Natural killer cell (primary cell): ENCODE results near the gene OTOS. TPM values are rescaled to one million over a fixed set of nuclear protein-coding genes. Genes with fewer than 3 reads are reported as not detected.

Source experiments
- ATAC-seq, 3 donors: fragments of 150-1000 bp in 2 of 3; fragments of 200-7000 bp in 1 of 3; cut with Tn5 transposase; 1 replicate in 1 of 3; 2 replicates in 2 of 3; pipeline ENCODE4 v1.10.0; 2021; ENCODE audit warnings: mild to moderate bottlenecking in 2 of 3, moderate library complexity in 2 of 3
- DNase-seq, 2 donors: peaks; one replicate each; pipeline versions ENCODE4 v3.0.0 to v3.0.0-alpha.2; 2013 to 2021; ENCODE audit warnings: mixed read lengths in 1 of 2
- H3K27ac ChIP-seq: one replicate; pipeline ENCODE4 v1.5.1; 2013; ENCODE audit warnings: mild to moderate bottlenecking, low read length
- H3K27me3 ChIP-seq: one replicate; pipeline ENCODE4 v1.6.1; 2013; ENCODE audit warnings: low read length; ENCODE audit not compliant: control insufficient read depth, insufficient read depth
- H3K36me3 ChIP-seq: one replicate; pipeline ENCODE4 v1.6.1; 2013; ENCODE audit warnings: low read length; ENCODE audit not compliant: control insufficient read depth, insufficient read depth
- H3K4me1 ChIP-seq: one replicate; pipeline ENCODE4 v1.6.1; 2013; ENCODE audit warnings: low read length; ENCODE audit not compliant: control insufficient read depth, insufficient read depth
- H3K4me3 ChIP-seq: one replicate; pipeline ENCODE4 v1.5.1; 2013; ENCODE audit warnings: low read length
- H3K9me3 ChIP-seq: one replicate; pipeline ENCODE4 v1.6.1; 2013; ENCODE audit warnings: low read length; ENCODE audit not compliant: control insufficient read depth, insufficient read depth
- H3K27ac Mint-ChIP-seq, 2 donors: one replicate each; pipeline ENCODE4 v1.8.0; 2022; ENCODE audit warnings: mild to moderate bottlenecking in 2 of 2, mixed read lengths in 2 of 2, moderate library complexity in 1 of 2
- H3K27me3 Mint-ChIP-seq, 2 donors: one replicate each; pipeline ENCODE4 v1.8.0; 2022; ENCODE audit warnings: low read depth in 2 of 2, mixed read lengths in 2 of 2
- H3K36me3 Mint-ChIP-seq: one replicate; pipeline ENCODE4 v1.8.0; 2022; ENCODE audit warnings: mixed read lengths
- H3K4me1 Mint-ChIP-seq, 2 donors: one replicate each; pipeline ENCODE4 v1.8.0; 2022; ENCODE audit warnings: mixed read lengths in 2 of 2
- H3K4me3 Mint-ChIP-seq: one replicate; pipeline ENCODE4 v1.8.0; 2022; ENCODE audit warnings: mild to moderate bottlenecking, moderate library complexity, mixed read lengths
- H3K9me3 Mint-ChIP-seq, 2 donors: one replicate each; pipeline ENCODE4 v1.8.0; 2022; ENCODE audit warnings: mixed read lengths in 2 of 2
- WGBS: methylation state at CpG from one replicate; pipeline ENCODE4 v1.1.7; 2013; ENCODE audit warnings: missing lambda C conversion rate; ENCODE audit not compliant: insufficient coverage; 5-methylcytosine and 5-hydroxymethylcytosine counted together
- intact Hi-C: fragments of 100-400 bp; cut with micrococcal nuclease; formaldehyde crosslinking; loops from one replicate; pipeline ENCODE4 v1.14.2; 2022
- total RNA-seq, 4 donors: library from RNA; stranded (reverse); fragments of 120-200 nt in 1 of 4; gene quantifications; one replicate each; pipeline versions ENCODE4 v1.2.3 to v1.2.4, GENCODE V29; 2013 to 2022
- TF ChIP-seq, protein P1 (sequence below): fragments of 200-600 bp; IDR thresholded peaks from one replicate; pipeline ENCODE4 v1.8.0; 2022; ENCODE audit warnings: antibody characterized with exemption

Gene OTOS
- total RNA-seq, 3 donors from 2014 or later (not counting 1 experiment from before 2014, with no cell fraction given), result not detected

DNA sequence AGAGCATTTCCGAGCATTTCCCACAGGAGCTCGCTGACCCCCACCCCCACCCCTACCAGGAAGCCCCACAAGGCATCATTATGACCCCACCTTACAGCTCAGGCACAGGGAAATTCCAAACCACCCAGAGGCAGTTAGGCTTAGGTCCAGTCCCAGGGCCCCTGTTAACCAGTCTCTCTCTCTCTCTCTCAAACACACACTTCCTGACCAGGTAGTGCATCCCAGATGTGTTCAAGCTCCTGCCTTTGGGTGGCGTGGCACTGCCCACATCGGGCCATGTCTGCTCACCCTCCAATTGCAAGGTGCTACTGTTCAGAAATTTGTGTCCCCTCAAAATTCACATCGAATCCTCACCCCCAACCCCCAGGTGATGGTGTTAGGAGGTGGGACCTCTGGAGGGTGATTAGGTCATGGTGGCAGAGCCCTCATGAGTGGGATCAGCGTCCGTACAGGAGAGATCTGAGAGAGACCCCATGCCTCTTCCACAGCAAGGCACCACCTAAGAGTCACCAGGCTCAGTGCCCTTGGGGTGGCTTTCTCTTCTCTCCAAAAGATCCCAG is 13.2 kb downstream of the OTOS start:
- no peaks in the 10 kb centered on the region for H3K27me3 Mint-ChIP-seq
- DNase-seq (peak in 1 of 2 donors; percentile 4), ATAC-seq (no peak)
- H3K27ac Mint-ChIP-seq, result no peak overlapping the region
- peaks cover 0 to 4% of the 10 kb centered on the region in 2 donors for H3K4me1 Mint-ChIP-seq
- no peak overlapping the region for H3K4me3 Mint-ChIP-seq
- intact Hi-C loops, result no loop called here
- Histone ChIP-seq H3K4me3 (no peak overlapping the region), H3K27ac (no peak overlapping the region), H3K9me3 (no peaks in the 10 kb centered on the region), H3K27me3 (no peaks in the 10 kb centered on the region), H3K4me1 (no peaks in the 10 kb centered on the region), H3K36me3 (peaks cover 32% of the 10 kb centered on the region)
- H3K36me3 Mint-ChIP-seq, result no peaks in the 10 kb centered on the region
- WGBS, result over 99% methylated on average over 5 of the region's 7 CpGs
- no peaks in the 10 kb centered on the region for H3K9me3 Mint-ChIP-seq
- TF ChIP-seq, protein P1, sequence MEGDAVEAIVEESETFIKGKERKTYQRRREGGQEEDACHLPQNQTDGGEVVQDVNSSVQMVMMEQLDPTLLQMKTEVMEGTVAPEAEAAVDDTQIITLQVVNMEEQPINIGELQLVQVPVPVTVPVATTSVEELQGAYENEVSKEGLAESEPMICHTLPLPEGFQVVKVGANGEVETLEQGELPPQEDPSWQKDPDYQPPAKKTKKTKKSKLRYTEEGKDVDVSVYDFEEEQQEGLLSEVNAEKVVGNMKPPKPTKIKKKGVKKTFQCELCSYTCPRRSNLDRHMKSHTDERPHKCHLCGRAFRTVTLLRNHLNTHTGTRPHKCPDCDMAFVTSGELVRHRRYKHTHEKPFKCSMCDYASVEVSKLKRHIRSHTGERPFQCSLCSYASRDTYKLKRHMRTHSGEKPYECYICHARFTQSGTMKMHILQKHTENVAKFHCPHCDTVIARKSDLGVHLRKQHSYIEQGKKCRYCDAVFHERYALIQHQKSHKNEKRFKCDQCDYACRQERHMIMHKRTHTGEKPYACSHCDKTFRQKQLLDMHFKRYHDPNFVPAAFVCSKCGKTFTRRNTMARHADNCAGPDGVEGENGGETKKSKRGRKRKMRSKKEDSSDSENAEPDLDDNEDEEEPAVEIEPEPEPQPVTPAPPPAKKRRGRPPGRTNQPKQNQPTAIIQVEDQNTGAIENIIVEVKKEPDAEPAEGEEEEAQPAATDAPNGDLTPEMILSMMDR, result no peak

DNA sequence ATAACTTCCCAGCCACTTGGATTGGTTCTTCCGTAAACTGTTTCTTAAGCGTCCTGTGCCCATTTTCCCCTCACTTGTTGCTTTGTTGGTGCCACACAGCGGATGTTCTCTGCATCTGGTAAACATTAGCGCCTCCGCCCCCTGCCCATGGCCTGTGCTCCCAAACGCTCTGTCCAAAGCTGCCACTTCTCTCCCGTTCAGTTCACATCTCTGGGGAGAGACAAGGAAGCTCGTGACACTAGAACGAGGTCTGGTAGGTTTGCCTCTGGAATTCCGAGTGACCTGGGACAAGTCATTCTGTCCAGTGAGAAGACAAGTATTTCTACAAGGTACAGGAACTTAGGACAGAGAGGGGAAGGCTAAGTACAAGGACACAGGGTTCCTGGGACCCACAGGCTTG is 13.7 kb downstream of the OTOS start:
- peaks cover 26% of the 10 kb centered on the region for H3K36me3 ChIP-seq
- H3K27ac ChIP-seq, result no peak overlapping the region
- H3K36me3 Mint-ChIP-seq, result no peaks in the 10 kb centered on the region
- no peak overlapping the region for H3K27ac Mint-ChIP-seq
- 96% methylated on average over 10 of the region's 10 CpGs for WGBS
- no peaks in the 10 kb centered on the region for H3K9me3 Mint-ChIP-seq
- no peaks in the 10 kb centered on the region for H3K27me3 Mint-ChIP-seq
- TF ChIP-seq, protein P1, result no peak
- no peaks in the 10 kb centered on the region for H3K4me1 ChIP-seq
- no peak for DNase-seq
- H3K4me1 Mint-ChIP-seq, result no peaks in the 10 kb centered on the region
- no peaks in the 10 kb centered on the region for H3K27me3 ChIP-seq
- no peaks in the 10 kb centered on the region for H3K9me3 ChIP-seq
- H3K4me3 Mint-ChIP-seq, result no peak overlapping the region
- no peak overlapping the region for H3K4me3 ChIP-seq
- ATAC-seq, result no peak
- intact Hi-C loops, result no loop called here

- no peak for DNase-seq
- no peaks in the 10 kb centered on the region for H3K4me1 Mint-ChIP-seq
- H3K36me3 Mint-ChIP-seq, result no peaks in the 10 kb centered on the region
Measured at GRCh38 chr2:240125742-240126141, 14.7 kb downstream of the OTOS start.

More at GRCh38 chr2:240125742-240126141, 14.7 kb downstream of the OTOS start:
- Mint-ChIP-seq H3K27ac (no peak overlapping the region), H3K27me3 (no peaks in the 10 kb centered on the region), H3K9me3 (no peaks in the 10 kb centered on the region), H3K4me3 (no peak overlapping the region)
- no peak for ATAC-seq
- Histone ChIP-seq H3K9me3 (no peaks in the 10 kb centered on the region), H3K27me3 (no peaks in the 10 kb centered on the region), H3K36me3 (peaks cover 22% of the 10 kb centered on the region), H3K4me3 (no peak overlapping the region), H3K4me1 (no peaks in the 10 kb centered on the region), H3K27ac (no peak overlapping the region)
- intact Hi-C loops, result no loop called here
- WGBS, result 95% methylated on average over 14 of the region's 14 CpGs
- TF ChIP-seq, protein P1, result no peak
